ENCODE measurements around the gene GABPB2.
A peak's percentile ranks its signal among the peaks of the same experiment; 100 is the strongest.

GABPB2 gene

DNA sequence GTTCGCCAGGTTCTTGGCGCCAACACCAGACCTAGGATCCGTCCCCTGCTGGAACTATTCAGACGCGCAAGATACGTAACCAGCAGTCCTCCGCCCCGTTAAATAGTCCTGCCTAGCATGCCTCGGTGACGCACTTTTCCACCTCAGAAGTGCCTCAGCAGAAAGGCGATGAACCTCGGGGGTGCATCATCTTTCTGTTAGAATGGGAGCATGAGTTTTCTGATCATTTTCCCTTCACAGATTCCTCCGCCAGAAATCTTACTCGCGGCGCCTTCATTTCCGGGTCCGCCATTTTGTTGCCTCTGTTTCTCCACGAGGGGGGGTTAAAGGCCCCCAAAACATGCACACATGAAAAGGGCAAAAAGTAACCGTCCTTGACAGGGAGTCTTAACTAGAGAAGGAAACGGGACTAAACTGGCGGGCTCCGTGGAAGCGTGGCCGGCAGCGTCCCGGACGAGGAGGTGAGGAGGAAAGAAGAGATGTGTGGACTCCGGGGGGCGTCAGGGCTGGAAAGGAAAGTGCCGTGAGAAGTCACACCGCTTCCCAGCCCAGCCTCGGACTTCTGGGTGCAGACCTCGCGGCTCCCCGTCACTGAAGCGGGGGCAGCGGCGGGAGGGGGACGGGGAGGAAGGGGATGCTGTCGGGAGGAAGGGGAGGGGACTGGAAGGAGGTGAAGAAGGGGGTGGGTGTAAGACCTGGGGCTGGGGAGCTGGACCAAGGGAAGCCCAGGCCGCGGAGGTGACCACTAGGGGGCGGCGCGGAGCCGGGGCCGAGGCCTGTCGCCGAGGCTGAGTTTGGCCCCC, at the start of gene GABPB2:
GABPB2 (plus strand) TSS at position 288 of the 803 bp plus-strand sequence. CDS start 17,429 bp downstream, outside the sequence.
- peak; percentile 76 for DNase-seq (ENCODE audit: low read depth)

- DNase-seq (ENCODE audit: low read depth): peak; percentile 64
These were observed 45.9 kb upstream of the GABPB2 start for GRCh38 chr1:151024540-151025146.

- DNase-seq (ENCODE audit: low read depth): no peak
These were observed 44.1 kb upstream of the GABPB2 start for GRCh38 chr1:151026460-151026859.

DNA sequence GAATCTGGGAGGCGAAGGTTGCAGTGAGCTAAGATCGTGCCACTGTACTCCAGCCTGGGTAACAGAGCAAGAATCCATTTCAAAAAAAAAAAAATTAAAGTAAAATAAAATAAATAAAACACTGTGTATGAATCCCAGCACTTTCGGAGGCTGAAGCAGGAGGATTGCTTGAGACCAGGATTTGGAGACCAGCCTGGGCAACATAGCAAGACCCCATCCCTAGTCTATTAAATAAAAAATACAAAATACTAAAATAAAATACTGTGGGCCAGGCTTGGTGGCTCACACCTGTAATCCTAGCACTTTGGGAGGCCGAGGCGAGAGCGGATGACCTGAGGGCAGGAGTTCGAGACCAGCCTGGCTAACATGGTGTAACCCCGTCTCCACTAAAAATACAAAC, 38.4 kb upstream of the GABPB2 start:
- DNase-seq (ENCODE audit: low read depth): no peak

- no peak for DNase-seq (ENCODE audit: low read depth)
These were observed 35.4 kb upstream of the GABPB2 start for GRCh38 chr1:151035167-151035566.

- DNase-seq (ENCODE audit: low read depth): no peak
These were observed 34.2 kb upstream of the GABPB2 start, which contains the start of gene BNIPL for GRCh38 chr1:151036356-151036755. BNIPL (plus strand) TSS chr1:151036586; CDS start chr1:151036726, 140 bp downstream.

GRCh38 chr1:151037032-151037431, 33.5 kb upstream of the GABPB2 start:
- no peak for DNase-seq (ENCODE audit: low read depth)

- no peak for DNase-seq (ENCODE audit: low read depth)
These were observed 31.0 kb upstream of the GABPB2 start for GRCh38 chr1:151039521-151039920.

- no peak for DNase-seq (ENCODE audit: low read depth)
These were observed 27.4 kb upstream of the GABPB2 start for GRCh38 chr1:151043163-151043562.

DNA sequence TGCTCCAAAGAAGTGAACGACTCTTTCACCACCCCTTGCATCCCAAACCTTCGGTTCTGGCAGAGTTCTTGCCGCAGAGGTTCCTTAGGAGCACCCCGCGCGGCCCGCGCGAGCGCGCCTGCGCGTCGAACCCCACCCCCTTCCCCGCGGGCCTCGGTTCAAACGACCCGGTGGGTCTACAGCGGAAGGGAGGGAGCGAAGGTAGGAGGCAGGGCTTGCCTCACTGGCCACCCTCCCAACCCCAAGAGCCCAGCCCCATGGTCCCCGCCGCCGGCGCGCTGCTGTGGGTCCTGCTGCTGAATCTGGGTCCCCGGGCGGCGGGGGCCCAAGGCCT, 23.0 kb upstream of the GABPB2 start, which contains the start of gene C1orf56:
C1orf56 (plus strand) TSS at position 161 of the 334 bp plus-strand sequence; CDS start at position 258, 97 bp downstream.
- no peak for DNase-seq (ENCODE audit: low read depth)

- DNase-seq (ENCODE audit: low read depth): no peak
These were observed 22.5 kb upstream of the GABPB2 start for GRCh38 chr1:151047925-151048644.

- DNase-seq (ENCODE audit: low read depth): no peak
These were observed 21.9 kb upstream of the GABPB2 start for GRCh38 chr1:151048645-151049032.

DNA sequence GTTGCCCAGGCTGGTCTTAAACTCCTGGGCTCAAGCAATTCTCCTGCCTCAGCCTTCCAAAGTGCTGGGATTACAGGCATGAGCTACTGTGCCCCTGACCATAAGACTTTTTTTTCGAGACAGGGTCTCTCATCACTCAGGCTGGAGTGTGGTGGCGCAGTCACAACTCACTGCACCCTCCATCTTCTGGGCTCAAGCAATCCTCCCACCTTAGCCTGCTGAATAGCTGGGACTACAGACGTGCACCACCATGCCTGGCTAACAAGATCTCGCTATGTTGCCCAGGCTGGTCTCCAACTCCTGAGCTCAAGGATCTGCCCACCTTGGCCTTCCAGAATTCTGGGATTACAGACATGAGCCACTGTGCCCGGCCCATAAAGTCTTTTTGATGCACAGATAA, 21.1 kb upstream of the GABPB2 start:
- no peak for DNase-seq (ENCODE audit: low read depth)

GRCh38 chr1:151050051-151050688, 20.4 kb upstream of the GABPB2 start:
- no peak for DNase-seq (ENCODE audit: low read depth)

GRCh38 chr1:151051356-151052009, 19.1 kb upstream of the GABPB2 start:
- no peak for DNase-seq (ENCODE audit: low read depth)

- DNase-seq (ENCODE audit: low read depth): no peak
These were observed 15.5 kb upstream of the GABPB2 start for GRCh38 chr1:151054971-151055547.

DNA sequence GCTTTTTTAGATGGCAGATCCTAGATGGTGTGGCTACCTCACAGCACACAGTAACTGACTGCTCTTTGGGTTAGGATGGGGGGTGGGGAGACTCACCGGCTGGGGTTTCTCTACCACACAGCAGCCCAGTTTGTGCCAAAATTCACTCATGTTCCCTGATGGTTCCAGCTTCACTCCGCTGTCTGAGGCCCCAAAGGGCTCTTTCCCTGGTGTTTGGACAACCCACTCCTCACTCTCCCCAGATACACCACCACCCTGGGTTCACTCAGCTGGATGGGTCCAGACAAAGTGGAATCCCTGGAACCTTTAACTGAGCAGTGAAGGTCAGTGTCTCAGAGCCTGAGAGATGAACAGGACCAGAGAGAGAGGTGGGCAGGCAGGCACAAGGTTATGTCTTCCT, 15.0 kb upstream of the GABPB2 start:
- no peak for DNase-seq (ENCODE audit: low read depth)

DNA sequence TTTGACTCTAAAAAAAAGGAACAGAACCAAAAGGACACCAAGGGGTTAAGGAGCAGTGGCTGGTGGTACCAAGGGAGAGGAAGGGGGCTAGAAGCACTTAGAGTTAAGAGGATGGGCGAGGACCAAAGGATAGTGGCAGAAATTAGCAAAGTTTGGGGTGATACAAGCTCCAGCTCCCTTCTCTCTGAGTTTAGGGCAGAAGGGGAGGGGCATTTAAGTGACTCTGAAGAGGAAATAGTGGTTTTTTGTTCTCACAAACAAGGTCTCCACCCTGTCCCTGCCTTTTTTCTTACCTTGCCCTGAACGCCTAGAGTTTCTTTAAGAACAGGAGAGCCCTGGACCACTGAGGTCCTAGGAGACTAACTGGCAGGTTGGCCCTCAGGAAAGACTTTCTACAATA, 14.4 kb upstream of the GABPB2 start:
- DNase-seq (ENCODE audit: low read depth): no peak

- DNase-seq (ENCODE audit: low read depth): no peak
These were observed 11.9 kb upstream of the GABPB2 start for GRCh38 chr1:151058692-151059091.

DNA sequence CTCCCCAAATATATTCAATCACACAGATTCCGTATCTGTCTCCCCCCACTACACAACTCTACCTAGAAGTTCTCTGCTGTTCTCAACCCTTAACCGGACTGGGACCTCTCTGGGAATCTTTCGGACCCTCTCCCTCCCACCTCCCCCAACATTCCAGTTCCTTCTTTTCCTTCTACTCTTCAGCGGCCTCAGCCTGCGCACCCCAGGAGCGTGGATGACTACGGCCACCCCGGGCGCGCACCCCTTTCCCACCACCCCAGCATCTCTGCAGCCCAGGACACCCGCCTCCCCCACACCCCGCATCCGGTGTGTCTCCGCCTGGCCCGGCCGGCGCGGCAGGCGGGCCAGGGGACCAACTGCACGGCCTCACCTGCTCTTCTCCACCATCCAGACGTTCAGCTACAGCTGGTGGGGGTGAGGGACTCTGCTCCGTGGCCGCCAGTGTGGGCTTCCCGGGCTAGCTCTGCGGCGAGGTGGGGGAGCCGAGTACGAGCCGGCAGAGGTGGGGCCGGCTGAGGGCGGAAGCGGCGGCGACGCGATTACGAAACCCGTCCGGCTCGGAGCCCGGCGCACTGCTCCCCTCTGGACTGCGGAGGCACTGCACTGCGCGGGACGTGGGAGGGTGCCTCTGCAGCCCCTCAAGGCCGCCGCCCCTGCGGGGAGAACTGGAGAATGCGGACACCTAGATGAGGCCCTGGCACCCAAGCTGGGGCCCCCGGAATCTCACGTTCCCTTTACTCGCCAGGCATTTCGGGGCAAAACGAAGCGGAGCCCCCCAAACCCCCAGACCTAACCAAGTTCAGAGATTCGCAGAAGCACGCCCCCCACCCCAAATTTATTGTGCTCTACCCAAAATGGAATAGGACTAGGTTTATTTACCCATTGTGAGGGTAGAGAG, 11.2 kb upstream of the GABPB2 start, which contains the start of gene CDC42SE1:
CDC42SE1 (minus strand) TSS at position 514 of the 898 bp plus-strand sequence. CDS start 3,892 bp downstream, outside the sequence.
- peak; percentile 75 for DNase-seq (ENCODE audit: low read depth)
